ENCODE measurements around the gene CYRIA.

CYRIA gene

GRCh38 chr2:16674154-16674553, 8.5 kb upstream of the CYRIA start:
- peak; percentile 28 for DNase-seq (ENCODE audit: low read depth)
- no peak for TF ChIP-seq CTCF (IDR thresholded peaks at IDR 0.05; ENCODE audit: insufficient read depth, low read depth, low read length, missing control alignments)
- no peak overlapping the region for H3K4me3 ChIP-seq (ENCODE audit: low read length)

GRCh38 chr2:16671760-16672159, 6.1 kb upstream of the CYRIA start:
- no peak for TF ChIP-seq CTCF (IDR thresholded peaks at IDR 0.05; ENCODE audit: insufficient read depth, low read depth, low read length, missing control alignments)
- no peak overlapping the region for H3K4me3 ChIP-seq (ENCODE audit: low read length)
- peak; percentile 67 for DNase-seq (ENCODE audit: low read depth)

- no peak for TF ChIP-seq CTCF (IDR thresholded peaks at IDR 0.05; ENCODE audit: insufficient read depth, low read depth, low read length, missing control alignments)
- DNase-seq (ENCODE audit: low read depth) = no peak
- no peak overlapping the region for H3K4me3 ChIP-seq (ENCODE audit: low read length)
These were observed 3.8 kb upstream of the CYRIA start for GRCh38 chr2:16669388-16669787.

- DNase-seq (ENCODE audit: low read depth) = no peak
- no peak overlapping the region for H3K4me3 ChIP-seq (ENCODE audit: low read length)
- TF ChIP-seq CTCF (IDR thresholded peaks at IDR 0.05; ENCODE audit: insufficient read depth, low read depth, low read length, missing control alignments) = no peak
These were observed 791 bp upstream of the CYRIA start for GRCh38 chr2:16666449-16666801.

- TF ChIP-seq CTCF (IDR thresholded peaks at IDR 0.05; ENCODE audit: insufficient read depth, low read depth, low read length, missing control alignments) = no peak
- no peak for DNase-seq (ENCODE audit: low read depth)
- H3K4me3 ChIP-seq (ENCODE audit: low read length) = peak overlapping the region; percentile 52
These were observed 556 bp downstream of the CYRIA start for GRCh38 chr2:16664809-16665747.

- no peak overlapping the region for H3K4me3 ChIP-seq (ENCODE audit: low read length)
- DNase-seq (ENCODE audit: low read depth) = peak; percentile 36
- TF ChIP-seq CTCF (IDR thresholded peaks at IDR 0.05; ENCODE audit: insufficient read depth, low read depth, low read length, missing control alignments) = no peak
These were observed 1.4 kb downstream of the CYRIA start for GRCh38 chr2:16664052-16664731.
